ENCODE measurements around the gene FBXL20. TPM values are rescaled to one million over a fixed set of nuclear protein-coding genes. Genes with fewer than 3 reads are reported as not detected.

FBXL20 gene
- polyA plus RNA-seq, 1 experiment, result 3.9 TPM

DNA sequence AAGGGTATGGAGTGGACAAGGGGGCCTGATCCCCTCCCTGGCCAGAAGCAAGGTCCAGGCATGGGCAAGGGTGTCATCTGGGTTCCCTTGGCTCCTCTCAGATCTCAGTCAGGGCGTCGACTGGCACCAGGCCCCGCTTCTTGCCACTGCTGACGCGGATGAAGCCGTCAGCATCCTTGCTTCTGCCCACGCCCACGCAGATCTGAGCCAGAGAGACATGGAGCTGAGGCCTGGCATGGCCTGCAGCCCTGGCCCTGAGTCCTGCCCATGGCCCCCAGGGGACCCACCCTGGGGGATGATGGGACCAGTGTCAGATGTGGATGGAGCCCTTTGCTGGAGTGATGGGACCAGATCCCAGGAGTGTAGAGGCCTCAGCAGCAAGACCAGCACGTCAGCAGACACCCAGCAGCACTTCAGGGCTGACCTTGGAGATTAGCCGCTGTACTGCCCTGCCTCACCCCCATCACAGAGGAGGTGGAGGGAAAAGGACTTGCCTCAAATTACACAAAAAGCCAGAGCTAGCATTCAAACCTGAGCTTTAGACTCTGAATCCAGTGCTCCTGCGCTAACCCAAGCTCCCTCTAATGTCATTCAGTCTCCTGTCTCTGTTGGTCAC is 189.1 kb downstream of the FBXL20 start:
- H3K27me3 ChIP-seq (ENCODE audit: control insufficient read depth, insufficient read depth, low read length), result peaks cover 8% of the 10 kb centered on the region
- no peak overlapping the region for H3K4me3 ChIP-seq (ENCODE audit: low read depth, low read length)
- H3K36me3 ChIP-seq (ENCODE audit: control insufficient read depth, insufficient read depth, low read length), result no peaks in the 10 kb centered on the region
- DNase-seq (ENCODE audit: low read depth), result no peak
- TF ChIP-seq, protein P1, sequence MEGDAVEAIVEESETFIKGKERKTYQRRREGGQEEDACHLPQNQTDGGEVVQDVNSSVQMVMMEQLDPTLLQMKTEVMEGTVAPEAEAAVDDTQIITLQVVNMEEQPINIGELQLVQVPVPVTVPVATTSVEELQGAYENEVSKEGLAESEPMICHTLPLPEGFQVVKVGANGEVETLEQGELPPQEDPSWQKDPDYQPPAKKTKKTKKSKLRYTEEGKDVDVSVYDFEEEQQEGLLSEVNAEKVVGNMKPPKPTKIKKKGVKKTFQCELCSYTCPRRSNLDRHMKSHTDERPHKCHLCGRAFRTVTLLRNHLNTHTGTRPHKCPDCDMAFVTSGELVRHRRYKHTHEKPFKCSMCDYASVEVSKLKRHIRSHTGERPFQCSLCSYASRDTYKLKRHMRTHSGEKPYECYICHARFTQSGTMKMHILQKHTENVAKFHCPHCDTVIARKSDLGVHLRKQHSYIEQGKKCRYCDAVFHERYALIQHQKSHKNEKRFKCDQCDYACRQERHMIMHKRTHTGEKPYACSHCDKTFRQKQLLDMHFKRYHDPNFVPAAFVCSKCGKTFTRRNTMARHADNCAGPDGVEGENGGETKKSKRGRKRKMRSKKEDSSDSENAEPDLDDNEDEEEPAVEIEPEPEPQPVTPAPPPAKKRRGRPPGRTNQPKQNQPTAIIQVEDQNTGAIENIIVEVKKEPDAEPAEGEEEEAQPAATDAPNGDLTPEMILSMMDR (IDR thresholded peaks at IDR 0.05; ENCODE audit: insufficient read depth, low read depth, low read length), result no peak
- ChIA-PET CTCF (interaction anchor here (1.8 to 21.2 kb wide), 2 partner anchors 9 to 27 kb away, joined by 5 to 438 read pairs; no protein-coding TSS in a partner anchor), POLR2A (no interaction called here)

DNA sequence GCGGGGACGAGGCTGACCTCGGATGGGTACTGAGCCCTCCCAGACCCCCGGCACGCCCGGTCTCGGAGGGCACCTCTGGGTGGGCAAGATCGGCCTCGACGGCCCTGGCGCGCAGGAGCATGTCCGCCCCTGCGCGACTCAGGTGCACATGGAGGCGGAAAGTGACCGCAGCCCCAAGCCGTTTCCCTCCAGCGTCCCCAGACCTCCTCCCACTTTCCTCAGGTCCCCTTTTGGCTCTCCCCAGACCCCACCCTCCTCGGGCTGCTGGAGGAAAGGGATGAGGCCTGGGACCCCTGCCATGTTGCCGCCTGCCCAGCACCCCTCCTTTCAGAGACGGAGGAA is 191.4 kb downstream of the FBXL20 start:
- Histone ChIP-seq H3K4me3 (ENCODE audit: low read depth, low read length) (peak overlapping the region; percentile 36), H3K27me3 (ENCODE audit: control insufficient read depth, insufficient read depth, low read length) (no peaks in the 10 kb centered on the region), H3K36me3 (ENCODE audit: control insufficient read depth, insufficient read depth, low read length) (peaks cover 2% of the 10 kb centered on the region; the same call in 1 of the 2 replicates)
- no peak for DNase-seq (ENCODE audit: low read depth)
- ChIA-PET CTCF (interaction anchor here (2.7 to 21.2 kb wide), 2 partner anchors 29 to 45 kb away, joined by 10 to 438 read pairs; partner anchors contain the start of gene ARL5C), POLR2A (interaction anchor here (1.8 kb wide), 1 partner anchor 10 kb away, joined by 6 read pairs; the partner anchor contains the start of gene RPL19)
- TF ChIP-seq, protein P1 (IDR thresholded peaks at IDR 0.05; ENCODE audit: insufficient read depth, low read depth, low read length), result no peak

DNA sequence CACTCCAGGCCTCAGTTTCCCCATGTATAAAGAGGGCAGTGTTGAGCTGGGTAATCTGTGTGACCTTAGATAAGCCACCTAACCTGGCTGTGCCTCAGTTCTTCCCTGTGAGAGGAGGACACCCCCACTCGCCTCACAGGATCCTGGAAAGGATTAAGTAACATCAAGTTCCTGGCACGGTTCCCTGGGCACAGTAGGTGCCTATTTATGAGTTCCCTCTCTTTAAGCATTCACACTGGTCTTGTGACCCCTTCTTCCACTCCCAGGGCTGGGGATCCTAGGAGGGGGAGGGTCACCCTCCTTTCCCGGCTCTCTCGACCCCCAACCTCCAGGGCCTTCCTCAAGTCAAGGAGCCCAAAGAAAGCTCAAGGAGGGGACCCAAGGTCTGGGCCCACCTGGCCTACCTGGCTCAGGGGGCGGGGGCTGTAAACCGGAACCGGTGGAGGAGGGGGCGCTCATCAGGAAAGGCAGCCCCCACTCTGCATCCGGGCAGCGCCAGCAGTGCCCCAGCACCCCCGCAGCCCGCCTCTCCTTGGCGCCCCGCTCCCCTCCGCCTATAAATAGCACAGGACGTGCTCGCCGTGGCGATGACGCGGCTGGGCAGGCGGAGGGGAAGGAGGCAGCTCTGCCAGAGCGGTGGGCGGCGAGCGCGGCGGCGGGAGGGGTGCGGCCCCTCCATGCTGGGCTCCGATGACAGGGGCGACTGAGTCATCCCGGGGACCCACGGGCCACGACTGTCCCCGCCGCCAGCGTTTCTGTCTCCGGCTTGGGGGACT is 191.9 kb downstream of the FBXL20 start:
- no peaks in the 10 kb centered on the region for H3K27me3 ChIP-seq (ENCODE audit: control insufficient read depth, insufficient read depth, low read length)
- peaks cover 4% of the 10 kb centered on the region; the same call in 1 of the 2 replicates for H3K36me3 ChIP-seq (ENCODE audit: control insufficient read depth, insufficient read depth, low read length)
- CTCF ChIA-PET, result interaction anchor here (1.1 to 21.2 kb wide), 3 partner anchors 11 to 45 kb away, joined by 3 to 438 read pairs (median 10); partner anchors contain the start of gene ARL5C
- DNase-seq (ENCODE audit: low read depth), result no peak
- H3K4me3 ChIP-seq (ENCODE audit: low read depth, low read length), result peak overlapping the region; percentile 36
- POLR2A ChIA-PET, result interaction anchor here (1.8 kb wide), 1 partner anchor 10 kb away, joined by 6 read pairs; the partner anchor contains the start of gene RPL19
- TF ChIP-seq, protein P1 (IDR thresholded peaks at IDR 0.05; ENCODE audit: insufficient read depth, low read depth, low read length), result no peak

DNA sequence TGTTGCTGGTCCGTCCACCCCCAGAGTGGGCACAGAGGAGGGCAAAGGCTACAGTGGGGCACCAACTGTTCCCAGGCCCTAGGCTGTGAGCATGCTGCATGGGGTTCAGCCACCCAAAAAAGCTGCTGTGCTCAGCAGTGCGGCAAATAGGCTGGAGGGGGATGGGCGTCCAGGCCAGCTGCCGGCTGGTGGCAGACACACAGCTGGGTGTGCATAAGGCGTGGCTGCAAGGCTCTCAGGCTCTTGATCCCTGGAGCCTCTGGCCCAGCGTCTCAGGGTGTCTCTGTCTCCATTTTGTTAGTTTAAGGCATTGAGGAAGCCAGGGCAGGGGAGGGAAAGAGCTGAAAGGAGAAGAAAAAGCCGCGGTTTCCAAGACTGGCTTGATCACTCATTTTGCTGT is 192.5 kb downstream of the FBXL20 start:
- CTCF ChIA-PET, result interaction anchor here (0.7 to 21.2 kb wide), 4 partner anchors 10 to 532 kb away, joined by 3 to 438 read pairs (median 6); partner anchors contain the start of gene ARL5C
- POLR2A ChIA-PET, result interaction anchor here (1.8 kb wide), 1 partner anchor 9 kb away, joined by 6 read pairs; the partner anchor contains the start of gene RPL19
- no peak overlapping the region for H3K4me3 ChIP-seq (ENCODE audit: low read depth, low read length)
- no peak for DNase-seq (ENCODE audit: low read depth)
- H3K36me3 ChIP-seq (ENCODE audit: control insufficient read depth, insufficient read depth, low read length), result peaks cover 8% of the 10 kb centered on the region
- TF ChIP-seq, protein P1 (IDR thresholded peaks at IDR 0.05; ENCODE audit: insufficient read depth, low read depth, low read length), result no peak
- no peaks in the 10 kb centered on the region for H3K27me3 ChIP-seq (ENCODE audit: control insufficient read depth, insufficient read depth, low read length)

DNA sequence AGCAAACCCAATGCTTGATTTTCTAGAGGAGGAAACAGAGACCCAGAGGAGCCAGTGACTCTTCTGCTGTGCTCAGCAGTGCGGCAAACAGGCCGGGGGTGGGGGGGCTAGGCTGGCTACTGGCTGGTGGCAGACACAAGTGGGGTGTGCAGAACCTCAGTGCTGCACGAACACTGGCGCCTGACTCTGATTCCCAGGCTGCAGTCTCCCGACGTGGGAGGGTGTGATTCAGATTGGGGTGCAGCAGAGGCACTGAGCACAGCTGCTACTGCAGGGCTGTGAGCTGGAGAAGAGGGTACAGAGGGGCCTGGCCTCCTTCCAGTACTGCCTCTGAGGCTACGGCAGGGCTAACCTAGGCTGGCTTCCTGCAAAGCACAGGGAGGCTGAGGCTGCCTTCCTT is 193.3 kb downstream of the FBXL20 start:
- Histone ChIP-seq H3K36me3 (ENCODE audit: control insufficient read depth, insufficient read depth, low read length) (peaks cover 12% of the 10 kb centered on the region), H3K4me3 (ENCODE audit: low read depth, low read length) (no peak overlapping the region), H3K27me3 (ENCODE audit: control insufficient read depth, insufficient read depth, low read length) (no peaks in the 10 kb centered on the region)
- CTCF ChIA-PET, result interaction anchor here (0.6 to 21.2 kb wide), 3 partner anchors 31 to 692 kb away, joined by 4 to 438 read pairs (median 10); partner anchors contain the start of gene ARL5C
- TF ChIP-seq, protein P1 (IDR thresholded peaks at IDR 0.05; ENCODE audit: insufficient read depth, low read depth, low read length), result no peak
- POLR2A ChIA-PET, result interaction anchor here (1.8 kb wide), 1 partner anchor 8 kb away, joined by 6 read pairs; the partner anchor contains the start of gene RPL19
- DNase-seq (ENCODE audit: low read depth), result no peak
